Bronchial epithelial cell (primary cell): ENCODE data around the gene ZNF695. TPM values are rescaled to one million over a fixed set of nuclear protein-coding genes. Genes with fewer than 3 reads are reported as not detected.
"Not testable (repeated sequence)": the region's sequence is repeated elsewhere in the genome, so short reads cannot be mapped to it uniquely, and the experiment has no call there.

Source experiments
- DNase-seq: peaks from one replicate; pipeline ENCODE4 v3.0.0-alpha.2; 2010; ENCODE audit warnings: low read depth
- FAIRE-seq: peaks from 2 replicates; lab custom pipeline; 2011; peaks lifted over from hg19 to GRCh38; lab: Jason Lieb, UNC
- H3K27me3 ChIP-seq: 2 replicates; pipeline ENCODE4 v1.5.1; 2011; ENCODE audit warnings: low read length; ENCODE audit not compliant: control insufficient read depth, insufficient read depth
- H3K36me3 ChIP-seq: 2 replicates; pipeline ENCODE4 v1.5.1; 2011; ENCODE audit warnings: low read length; ENCODE audit not compliant: control insufficient read depth, insufficient read depth
- H3K4me3 ChIP-seq: 2 replicates; pipeline ENCODE4 v1.5.1; 2011; ENCODE audit warnings: mild to moderate bottlenecking, low read depth, low read length, control low read depth
- total RNA-seq: library from RNA; depleted of rRNA; stranded (reverse); fragments of >200 nt; gene quantifications from 2 replicates; pipeline ENCODE4 v1.2.1, GENCODE V29; 2014
- TF ChIP-seq, protein P1 (sequence below): IDR thresholded peaks from 2 replicates; pipeline ENCODE4 v1.5.1; 2011; ENCODE audit warnings: mild to moderate bottlenecking, moderate library complexity, low read length, control low read depth, inconsistent platforms; ENCODE audit not compliant: insufficient read depth, severe bottlenecking

The ZNF695 gene
- total RNA-seq, 1 donor from 2014 or later: 0.53 TPM

DNA sequence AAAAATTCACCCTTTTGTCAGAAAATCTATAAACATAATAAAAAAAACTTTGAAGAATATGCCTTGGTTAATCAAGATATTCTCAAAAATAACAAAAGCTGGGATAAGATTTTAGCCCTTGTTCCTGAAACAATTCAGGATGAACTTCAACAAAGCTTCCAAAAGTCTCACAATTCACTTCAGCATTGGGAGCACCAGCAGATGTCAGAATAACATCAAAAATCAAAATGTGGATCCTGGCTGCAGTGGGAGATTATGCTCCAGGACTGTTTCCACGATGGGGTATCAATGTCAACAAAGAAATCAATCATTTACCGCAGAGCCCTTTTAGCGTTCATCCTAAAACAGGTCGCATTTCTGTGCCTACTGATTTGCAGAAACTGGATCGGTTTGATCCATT is 35.5 kb upstream of the ZNF695 start:
- Histone ChIP-seq H3K27me3 (no peaks in the 10 kb centered on the region), H3K36me3 (no peaks in the 10 kb centered on the region), H3K4me3 (no peak overlapping the region)
- no peak for FAIRE-seq
- DNase-seq: no peak
- TF ChIP-seq, protein P1, sequence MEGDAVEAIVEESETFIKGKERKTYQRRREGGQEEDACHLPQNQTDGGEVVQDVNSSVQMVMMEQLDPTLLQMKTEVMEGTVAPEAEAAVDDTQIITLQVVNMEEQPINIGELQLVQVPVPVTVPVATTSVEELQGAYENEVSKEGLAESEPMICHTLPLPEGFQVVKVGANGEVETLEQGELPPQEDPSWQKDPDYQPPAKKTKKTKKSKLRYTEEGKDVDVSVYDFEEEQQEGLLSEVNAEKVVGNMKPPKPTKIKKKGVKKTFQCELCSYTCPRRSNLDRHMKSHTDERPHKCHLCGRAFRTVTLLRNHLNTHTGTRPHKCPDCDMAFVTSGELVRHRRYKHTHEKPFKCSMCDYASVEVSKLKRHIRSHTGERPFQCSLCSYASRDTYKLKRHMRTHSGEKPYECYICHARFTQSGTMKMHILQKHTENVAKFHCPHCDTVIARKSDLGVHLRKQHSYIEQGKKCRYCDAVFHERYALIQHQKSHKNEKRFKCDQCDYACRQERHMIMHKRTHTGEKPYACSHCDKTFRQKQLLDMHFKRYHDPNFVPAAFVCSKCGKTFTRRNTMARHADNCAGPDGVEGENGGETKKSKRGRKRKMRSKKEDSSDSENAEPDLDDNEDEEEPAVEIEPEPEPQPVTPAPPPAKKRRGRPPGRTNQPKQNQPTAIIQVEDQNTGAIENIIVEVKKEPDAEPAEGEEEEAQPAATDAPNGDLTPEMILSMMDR: no peak

DNA sequence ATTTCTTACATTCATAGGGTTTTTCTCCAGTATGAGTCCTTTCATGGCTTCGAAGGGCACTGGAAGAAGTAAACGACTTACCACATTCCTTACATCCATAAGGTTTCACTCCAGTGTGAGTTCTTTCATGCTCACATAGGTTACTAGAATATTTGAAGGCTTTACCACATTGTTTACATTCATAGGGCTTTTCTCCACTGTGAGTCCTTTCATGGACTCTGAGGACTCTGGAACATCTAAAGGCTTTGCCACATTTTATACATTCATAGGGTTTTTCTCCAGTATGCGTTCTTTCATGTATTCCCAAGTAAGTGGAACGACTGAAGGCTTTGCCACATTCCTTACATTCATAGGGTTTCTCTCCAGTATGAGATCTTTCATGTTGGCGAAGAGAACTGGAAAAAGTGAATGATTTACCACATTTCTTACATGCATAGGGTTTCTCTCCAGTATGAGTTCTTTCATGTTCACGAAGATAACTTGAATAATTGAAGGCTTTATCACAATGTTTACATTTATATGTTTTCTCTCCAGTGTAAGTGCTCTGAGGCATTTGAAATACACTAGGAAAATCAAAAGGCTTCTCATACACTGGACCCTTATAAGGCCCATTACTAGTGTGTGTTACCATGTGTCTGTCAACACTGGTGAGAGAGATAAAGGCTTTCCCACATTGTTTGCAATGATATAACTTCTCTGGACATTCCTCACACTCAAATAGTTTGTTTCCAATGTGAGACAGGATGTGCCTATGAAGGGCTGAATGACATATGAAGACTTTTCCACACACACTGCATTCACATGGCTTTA is 29.9 kb upstream of the ZNF695 start:
- Histone ChIP-seq H3K36me3 (peaks cover 3% of the 10 kb centered on the region), H3K4me3 (no peak overlapping the region), H3K27me3 (no peaks in the 10 kb centered on the region)
- DNase-seq: no peak
- TF ChIP-seq, protein P1: no peak
- no peak for FAIRE-seq

DNA sequence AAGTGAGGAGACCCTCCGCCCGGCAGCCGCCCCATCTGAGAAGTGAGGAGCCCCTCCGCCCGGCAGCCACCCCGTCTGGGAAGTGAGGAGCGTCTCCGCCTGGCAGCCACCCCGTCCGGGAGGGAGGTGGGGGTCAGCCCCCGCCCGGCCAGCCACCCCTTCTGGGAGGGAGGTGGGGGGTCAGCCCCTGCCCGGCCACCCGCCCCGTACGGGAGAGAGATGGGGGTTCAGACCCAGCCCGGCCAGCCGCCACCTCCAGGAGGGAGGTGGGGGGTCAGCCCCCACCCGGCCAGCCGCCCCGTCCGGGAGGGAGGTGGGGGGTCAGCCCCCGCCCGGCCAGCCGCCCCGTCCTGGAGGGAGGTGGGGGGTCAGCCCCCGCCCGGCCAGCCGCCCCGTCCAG is 24.4 kb upstream of the ZNF695 start:
- FAIRE-seq, H3K4me3 ChIP-seq, H3K36me3 ChIP-seq, H3K27me3 ChIP-seq, DNase-seq: not testable (repeated sequence)

DNA sequence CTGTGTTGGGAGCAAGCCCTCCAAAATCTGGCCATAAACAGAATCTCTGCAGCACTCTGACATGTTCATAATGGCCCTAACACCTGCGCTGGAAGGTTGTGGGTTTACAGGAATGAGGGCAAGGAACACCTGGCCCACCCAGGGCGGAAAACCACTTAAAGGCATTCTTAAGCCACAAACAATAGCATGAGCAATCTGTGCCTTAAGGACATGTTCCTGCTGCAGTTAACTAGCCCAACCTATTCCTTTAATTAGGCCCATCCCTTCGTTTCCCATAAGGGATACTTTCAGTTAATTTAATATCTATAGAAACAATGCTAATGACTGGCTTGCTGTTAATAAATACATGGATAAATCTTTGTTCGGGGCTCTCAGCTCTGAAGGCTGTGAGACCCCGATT is 16.8 kb upstream of the ZNF695 start:
- FAIRE-seq, DNase-seq, H3K4me3 ChIP-seq, H3K27me3 ChIP-seq, H3K36me3 ChIP-seq: not testable (repeated sequence)

DNA sequence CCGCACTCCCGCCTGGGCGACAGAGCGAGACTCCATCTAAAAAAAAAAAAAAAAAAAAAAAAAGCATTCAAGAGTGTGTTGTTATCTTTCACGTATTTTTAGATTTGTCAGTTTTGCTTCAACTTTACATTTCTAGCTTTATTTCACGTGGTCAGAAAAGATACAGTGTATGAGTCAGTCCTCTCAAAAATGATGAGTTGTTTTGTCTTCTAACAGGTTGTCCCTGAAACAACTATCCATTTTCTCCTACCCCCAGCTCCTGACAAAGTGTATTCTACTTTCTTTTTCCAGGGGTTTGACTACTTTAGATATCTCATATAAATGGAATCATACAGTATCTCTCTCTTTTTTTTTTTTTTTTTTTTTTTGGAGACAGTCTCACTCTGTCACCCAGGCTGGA is 5.5 kb upstream of the ZNF695 start:
- FAIRE-seq (no peak), DNase-seq (no peak)
- no peaks in the 10 kb centered on the region for H3K36me3 ChIP-seq
- H3K27me3 ChIP-seq: no peaks in the 10 kb centered on the region
- TF ChIP-seq, protein P1: no peak
- H3K4me3 ChIP-seq: no peak overlapping the region

DNA sequence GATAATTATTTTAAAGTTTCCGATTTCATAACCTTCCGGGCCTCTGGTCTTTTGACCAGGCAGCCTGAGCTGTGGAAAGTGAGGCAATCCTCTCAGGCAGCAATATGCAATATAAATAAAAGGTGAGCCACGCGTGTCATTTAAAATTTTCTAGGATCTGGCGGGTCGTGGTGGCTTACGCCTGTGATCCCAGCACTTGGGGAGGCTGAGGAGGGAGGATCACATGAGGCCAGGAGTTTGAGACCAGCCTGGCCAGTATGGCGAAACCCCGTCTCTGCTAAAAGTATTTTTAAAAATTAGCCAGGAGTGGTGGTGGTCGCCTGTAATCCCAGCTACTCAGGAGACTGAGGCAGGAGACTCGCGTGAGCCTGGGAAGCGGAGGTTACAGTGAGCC is 546 bp upstream of the ZNF695 start:
- FAIRE-seq (no peak), DNase-seq (no peak)
- Histone ChIP-seq H3K4me3 (peak overlapping the region; percentile 73), H3K27me3 (no peaks in the 10 kb centered on the region), H3K36me3 (no peaks in the 10 kb centered on the region)
- TF ChIP-seq, protein P1: no peak

DNA sequence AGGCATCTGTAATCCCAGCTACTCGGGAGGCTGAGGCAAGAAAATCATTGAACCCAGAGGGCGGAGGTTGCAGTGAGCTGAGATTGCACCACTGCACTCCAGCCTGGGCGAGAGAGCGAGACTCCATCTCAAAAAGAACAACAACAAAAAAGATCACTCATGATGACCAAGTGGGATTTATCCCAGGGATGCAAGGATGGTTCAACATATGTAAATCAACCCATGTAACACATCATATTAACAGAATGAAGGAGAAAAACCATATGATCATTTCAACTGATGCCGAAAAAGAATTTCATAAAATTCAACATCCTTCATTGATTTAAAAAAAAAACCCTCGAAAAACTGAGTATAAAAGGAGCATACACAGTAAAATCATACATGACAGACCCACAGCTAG is 3.8 kb downstream of the ZNF695 start:
- not testable (repeated sequence) for DNase-seq, H3K36me3 ChIP-seq, FAIRE-seq, H3K4me3 ChIP-seq, H3K27me3 ChIP-seq
